Measurements from ENCODE around the gene SLC35F1. TPM values are rescaled to one million over a fixed set of nuclear protein-coding genes. Genes with fewer than 3 reads are reported as not detected.

Gene SLC35F1
- total RNA-seq, 3 donors from 2014 or later, result 0.23 to 6.1 (median 0.29) TPM

GRCh38 chr6:118141211-118141610, 234.1 kb downstream of the SLC35F1 start:
- intact Hi-C loops (cut with DNase I, micrococcal nuclease), result no loop called here
- DNase-seq (no peak), ATAC-seq (no peak)
- Histone ChIP-seq H3K9me3 (no peaks in the 10 kb centered on the region), H3K36me3 (ENCODE audit: low read depth) (no peaks in the 10 kb centered on the region), H3K4me1 (ENCODE audit: low read depth) (no peaks in the 10 kb centered on the region), H3K4me3 (no peak overlapping the region)
- TF ChIP-seq CTCF (IDR thresholded peaks at IDR 0.05), result no peak

GRCh38 chr6:118146584-118146983, 239.5 kb downstream of the SLC35F1 start:
- ATAC-seq (no peak), DNase-seq (no peak)
- Histone ChIP-seq H3K36me3 (ENCODE audit: low read depth) (no peaks in the 10 kb centered on the region), H3K4me3 (no peak overlapping the region), H3K4me1 (ENCODE audit: low read depth) (no peaks in the 10 kb centered on the region), H3K9me3 (no peaks in the 10 kb centered on the region)
- intact Hi-C loops (cut with DNase I, micrococcal nuclease), result no loop called here
- TF ChIP-seq CTCF (IDR thresholded peaks at IDR 0.05), result no peak

GRCh38 chr6:118147511-118147910, 240.4 kb downstream of the SLC35F1 start:
- ATAC-seq, result no peak
- intact Hi-C loops (cut with DNase I, micrococcal nuclease), result no loop called here
- no peak for TF ChIP-seq CTCF (IDR thresholded peaks at IDR 0.05)
- no peak for DNase-seq
- Histone ChIP-seq H3K4me3 (no peak overlapping the region), H3K36me3 (ENCODE audit: low read depth) (no peaks in the 10 kb centered on the region), H3K9me3 (no peaks in the 10 kb centered on the region), H3K4me1 (ENCODE audit: low read depth) (no peaks in the 10 kb centered on the region)

- ATAC-seq (no peak), DNase-seq (no peak)
- Histone ChIP-seq H3K4me3 (no peak overlapping the region), H3K4me1 (ENCODE audit: low read depth) (no peaks in the 10 kb centered on the region), H3K36me3 (ENCODE audit: low read depth) (no peaks in the 10 kb centered on the region), H3K9me3 (no peaks in the 10 kb centered on the region)
- no peak for TF ChIP-seq CTCF (IDR thresholded peaks at IDR 0.05)
- intact Hi-C loops (cut with DNase I, micrococcal nuclease), result no loop called here
Observed at GRCh38 chr6:118148561-118148960, 241.5 kb downstream of the SLC35F1 start.

- Histone ChIP-seq H3K4me1 (ENCODE audit: low read depth) (no peaks in the 10 kb centered on the region), H3K36me3 (ENCODE audit: low read depth) (no peaks in the 10 kb centered on the region)
Observed at GRCh38 chr6:118152524-118152923, 245.5 kb downstream of the SLC35F1 start.

More at GRCh38 chr6:118152524-118152923, 245.5 kb downstream of the SLC35F1 start:
- H3K4me3 ChIP-seq, result no peak overlapping the region
- intact Hi-C loops (cut with DNase I, micrococcal nuclease), result no loop called here
- no peaks in the 10 kb centered on the region for H3K9me3 ChIP-seq
- TF ChIP-seq CTCF (IDR thresholded peaks at IDR 0.05), result no peak
- DNase-seq (no peak), ATAC-seq (no peak)
